ENCODE measurements around the gene PLA2G4B.

PLA2G4B gene

DNA sequence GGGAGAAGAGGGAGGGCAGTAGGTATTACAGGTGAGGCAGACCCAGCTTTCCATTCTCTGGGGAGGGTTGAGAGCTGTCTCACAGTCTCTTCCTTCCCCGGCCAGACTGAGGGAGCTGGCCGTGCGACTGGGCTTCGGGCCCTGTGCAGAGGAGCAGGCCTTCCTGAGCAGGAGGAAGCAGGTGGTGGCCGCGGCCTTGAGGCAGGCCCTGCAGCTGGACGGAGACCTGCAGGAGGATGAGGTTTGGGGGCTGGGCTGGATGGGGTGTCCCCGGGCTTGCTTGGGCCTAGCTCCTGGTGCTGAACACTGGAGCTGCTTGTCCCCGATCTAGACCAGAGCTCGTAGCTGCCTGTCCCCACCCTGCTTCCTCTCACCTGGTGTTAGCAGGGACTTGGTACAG is 4.9 kb downstream of the PLA2G4B start:
- TF ChIP-seq, protein P1, sequence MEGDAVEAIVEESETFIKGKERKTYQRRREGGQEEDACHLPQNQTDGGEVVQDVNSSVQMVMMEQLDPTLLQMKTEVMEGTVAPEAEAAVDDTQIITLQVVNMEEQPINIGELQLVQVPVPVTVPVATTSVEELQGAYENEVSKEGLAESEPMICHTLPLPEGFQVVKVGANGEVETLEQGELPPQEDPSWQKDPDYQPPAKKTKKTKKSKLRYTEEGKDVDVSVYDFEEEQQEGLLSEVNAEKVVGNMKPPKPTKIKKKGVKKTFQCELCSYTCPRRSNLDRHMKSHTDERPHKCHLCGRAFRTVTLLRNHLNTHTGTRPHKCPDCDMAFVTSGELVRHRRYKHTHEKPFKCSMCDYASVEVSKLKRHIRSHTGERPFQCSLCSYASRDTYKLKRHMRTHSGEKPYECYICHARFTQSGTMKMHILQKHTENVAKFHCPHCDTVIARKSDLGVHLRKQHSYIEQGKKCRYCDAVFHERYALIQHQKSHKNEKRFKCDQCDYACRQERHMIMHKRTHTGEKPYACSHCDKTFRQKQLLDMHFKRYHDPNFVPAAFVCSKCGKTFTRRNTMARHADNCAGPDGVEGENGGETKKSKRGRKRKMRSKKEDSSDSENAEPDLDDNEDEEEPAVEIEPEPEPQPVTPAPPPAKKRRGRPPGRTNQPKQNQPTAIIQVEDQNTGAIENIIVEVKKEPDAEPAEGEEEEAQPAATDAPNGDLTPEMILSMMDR (conservative IDR thresholded peaks at IDR 0.05; ENCODE audit: low read depth, low read length): no peak
- H3K4me3 ChIP-seq (ENCODE audit: low read length): no peak overlapping the region
- DNase-seq (ENCODE audit: low read depth): no peak

GRCh38 chr15:41844814-41845213 is 6.2 kb downstream of the PLA2G4B start:
- TF ChIP-seq, protein P1 (conservative IDR thresholded peaks at IDR 0.05; ENCODE audit: low read depth, low read length): no peak
- no peak overlapping the region for H3K4me3 ChIP-seq (ENCODE audit: low read length)
- no peak for DNase-seq (ENCODE audit: low read depth)

DNA sequence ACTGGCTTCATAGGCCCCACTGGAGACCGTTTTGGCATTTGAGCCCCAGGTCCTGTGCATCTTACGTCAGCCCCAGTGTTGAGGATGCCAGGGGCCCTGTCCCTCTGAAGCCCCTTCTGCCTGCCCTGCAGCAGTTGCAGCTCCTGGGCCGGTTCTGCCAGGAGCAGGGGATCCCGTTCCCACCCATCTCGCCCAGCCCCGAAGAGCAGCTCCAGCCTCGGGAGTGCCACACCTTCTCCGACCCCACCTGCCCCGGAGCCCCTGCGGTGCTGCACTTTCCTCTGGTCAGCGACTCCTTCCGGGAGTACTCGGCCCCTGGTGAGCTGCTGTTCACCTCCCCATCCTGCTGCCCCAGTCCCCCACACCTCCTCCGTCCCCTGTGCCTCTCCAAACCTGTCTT is 8.6 kb downstream of the PLA2G4B start:
- DNase-seq (ENCODE audit: low read depth): no peak
- no peak overlapping the region for H3K4me3 ChIP-seq (ENCODE audit: low read length)

GRCh38 chr15:41847981-41848380 is 9.3 kb downstream of the PLA2G4B start:
- no peak overlapping the region for H3K4me3 ChIP-seq (ENCODE audit: low read length)
- TF ChIP-seq, protein P1 (conservative IDR thresholded peaks at IDR 0.05; ENCODE audit: low read depth, low read length): no peak
- DNase-seq (ENCODE audit: low read depth): no peak

More for the DNA sequence above, 8.6 kb downstream of the PLA2G4B start:
- TF ChIP-seq, protein P1 (conservative IDR thresholded peaks at IDR 0.05; ENCODE audit: low read depth, low read length): no peak

DNA sequence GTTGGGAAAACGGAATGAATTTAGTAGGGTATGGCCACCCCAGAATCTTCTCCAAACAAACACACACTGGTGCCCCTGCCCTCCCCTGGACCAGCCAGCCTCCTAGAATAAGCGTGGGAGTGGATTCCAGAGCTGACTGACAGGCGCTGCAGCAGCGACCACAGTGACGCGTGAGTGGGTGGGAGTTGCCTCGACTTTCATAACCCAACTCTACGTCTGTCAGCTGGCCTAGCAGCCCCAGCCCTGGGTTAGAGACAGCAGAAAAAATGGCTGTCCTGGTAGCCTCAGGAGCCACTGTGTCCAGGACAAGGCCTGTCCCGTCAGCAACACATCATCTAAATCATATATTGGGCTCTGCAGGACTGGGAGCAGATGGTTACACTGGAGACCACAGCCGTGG is 10.0 kb downstream of the PLA2G4B start:
- TF ChIP-seq, protein P1 (conservative IDR thresholded peaks at IDR 0.05; ENCODE audit: low read depth, low read length): no peak
- no peak overlapping the region for H3K4me3 ChIP-seq (ENCODE audit: low read length)
- DNase-seq (ENCODE audit: low read depth): no peak

- DNase-seq (ENCODE audit: low read depth): no peak
- TF ChIP-seq, protein P1 (conservative IDR thresholded peaks at IDR 0.05; ENCODE audit: low read depth, low read length): no peak
- no peak overlapping the region for H3K4me3 ChIP-seq (ENCODE audit: low read length)
Observed at GRCh38 chr15:41849204-41849603, 10.6 kb downstream of the PLA2G4B start.

GRCh38 chr15:41849861-41850260 is 11.2 kb downstream of the PLA2G4B start:
- TF ChIP-seq, protein P1 (conservative IDR thresholded peaks at IDR 0.05; ENCODE audit: low read depth, low read length): no peak
- H3K4me3 ChIP-seq (ENCODE audit: low read length): no peak overlapping the region
- no peak for DNase-seq (ENCODE audit: low read depth)

Measured in retinal pigment epithelial cell (primary cell).